H9 (cell line): Measurements from ENCODE around the gene MAPK8IP3. TPM values are rescaled to one million over a fixed set of nuclear protein-coding genes. Genes with fewer than 3 reads are reported as not detected.

ENCODE experiments used
- DNase-seq: peaks from one replicate; pipeline ENCODE4 v3.0.0-alpha.2; 2017
- H2AFZ ChIP-seq: one replicate; pipeline ENCODE4 v1.6.1; 2013; ENCODE audit warnings: mild to moderate bottlenecking, low read length, control low read depth, moderate library complexity
- H2AK5ac ChIP-seq: 2 replicates; pipeline ENCODE4 v1.6.1; 2013; ENCODE audit warnings: low read length, control low read depth, mixed read lengths; ENCODE audit not compliant: insufficient read length
- H2BK120ac ChIP-seq: one replicate; pipeline ENCODE4 v1.6.1; 2013; ENCODE audit warnings: low read depth, mild to moderate bottlenecking, low read length, control low read depth, inconsistent platforms; ENCODE audit not compliant: poor library complexity, severe bottlenecking
- H2BK12ac ChIP-seq: 2 replicates; pipeline ENCODE4 v1.6.1; 2013; ENCODE audit warnings: low read length, control low read depth, mixed read lengths, low read depth; ENCODE audit not compliant: insufficient read length
- H2BK15ac ChIP-seq: 2 replicates; pipeline ENCODE4 v1.6.1; 2013; ENCODE audit warnings: low read depth, low read length, control low read depth
- H2BK20ac ChIP-seq: one replicate; pipeline ENCODE4 v1.6.1; 2013; ENCODE audit warnings: low read depth, mild to moderate bottlenecking, low read length, control low read depth, inconsistent platforms; ENCODE audit not compliant: poor library complexity, severe bottlenecking
- H2BK5ac ChIP-seq: 2 replicates; pipeline ENCODE4 v1.6.1; 2013; ENCODE audit warnings: low read length, control low read depth, mixed read lengths; ENCODE audit not compliant: insufficient read length
- H3K14ac ChIP-seq: 2 replicates; pipeline ENCODE4 v1.6.1; 2013; ENCODE audit warnings: low read length, control low read depth; ENCODE audit not compliant: insufficient read depth
- H3K18ac ChIP-seq: 2 replicates; pipeline ENCODE4 v1.6.1; 2013; ENCODE audit warnings: low read depth, mild to moderate bottlenecking, mixed read lengths, low read length, control low read depth; ENCODE audit not compliant: insufficient read length
- H3K23ac ChIP-seq: 2 replicates; pipeline ENCODE4 v1.6.1; 2013; ENCODE audit warnings: low read length, control low read depth, mixed read lengths, low read depth; ENCODE audit not compliant: insufficient read length
- H3K23me2 ChIP-seq: 2 replicates; pipeline ENCODE4 v1.6.1; 2013; ENCODE audit warnings: low read depth, mild to moderate bottlenecking, mixed read lengths, low read length, control low read depth; ENCODE audit not compliant: insufficient read length, poor library complexity, severe bottlenecking
- H3K27ac ChIP-seq: 2 replicates; pipeline ENCODE4 v1.5.1; 2013; ENCODE audit warnings: low read length, control low read depth, mixed read lengths, low read depth; ENCODE audit not compliant: insufficient read length
- H3K27me3 ChIP-seq: 2 replicates; pipeline ENCODE4 v1.6.1; 2013; ENCODE audit warnings: low read length, control low read depth, inconsistent platforms; ENCODE audit not compliant: insufficient read depth
- H3K4ac ChIP-seq: 2 replicates; pipeline ENCODE4 v1.6.1; 2013; ENCODE audit warnings: low read depth, mild to moderate bottlenecking, control low read depth, inconsistent platforms, low read length, moderate library complexity
- H3K4me1 ChIP-seq: 2 replicates; pipeline ENCODE4 v1.6.1; 2013; ENCODE audit warnings: low read length, control low read depth, inconsistent platforms; ENCODE audit not compliant: insufficient read depth
- H3K4me2 ChIP-seq: 2 replicates; pipeline ENCODE4 v1.6.1; 2013; ENCODE audit warnings: low read length, control low read depth, mixed read lengths; ENCODE audit not compliant: insufficient read length, insufficient read depth
- H3K56ac ChIP-seq: 2 replicates; pipeline ENCODE4 v1.6.1; 2013; ENCODE audit warnings: low read depth, mild to moderate bottlenecking, mixed read lengths, low read length, control low read depth; ENCODE audit not compliant: insufficient read length
- H3K79me1 ChIP-seq: 2 replicates; pipeline ENCODE4 v1.6.1; 2013; ENCODE audit warnings: low read depth, mild to moderate bottlenecking, moderate library complexity, low read length, control low read depth, inconsistent platforms; ENCODE audit not compliant: insufficient read depth, poor library complexity, severe bottlenecking
- H3K79me2 ChIP-seq: 2 replicates; pipeline ENCODE4 v1.6.1; 2013; ENCODE audit warnings: low read length, control low read depth, inconsistent platforms; ENCODE audit not compliant: insufficient read depth
- H3K9ac ChIP-seq: 2 replicates; pipeline ENCODE4 v1.6.1; 2013; ENCODE audit warnings: low read length, control low read depth, mixed read lengths; ENCODE audit not compliant: insufficient read length; ENCODE audit errors: extremely low read depth
- H3K9me3 ChIP-seq: one replicate; pipeline ENCODE4 v1.6.1; 2013; ENCODE audit warnings: low read depth, low read length, inconsistent platforms; ENCODE audit not compliant: control insufficient read depth
- H3T11ph ChIP-seq: one replicate; pipeline ENCODE4 v1.6.1; 2013; ENCODE audit warnings: mild to moderate bottlenecking, low read length, control low read depth, inconsistent platforms
- H4K20me1 ChIP-seq: one replicate; pipeline ENCODE4 v1.6.1; 2013; ENCODE audit not compliant: control insufficient read depth, insufficient read length, insufficient read depth
- H4K5ac ChIP-seq: 2 replicates; pipeline ENCODE4 v1.6.1; 2013; ENCODE audit warnings: low read depth, mild to moderate bottlenecking, mixed read lengths, low read length, control low read depth; ENCODE audit not compliant: insufficient read length
- H4K8ac ChIP-seq: replicated peaks from 2 replicates; pipeline ENCODE4 v1.6.1; 2013; ENCODE audit warnings: low read length, control low read depth, mixed read lengths, low read depth; ENCODE audit not compliant: insufficient read length
- H4K91ac ChIP-seq: 2 replicates; pipeline ENCODE4 v1.6.1; 2013; ENCODE audit warnings: low read depth, mild to moderate bottlenecking, moderate library complexity, mixed read lengths, low read length, control low read depth; ENCODE audit not compliant: insufficient read length
- H3K27ac Mint-ChIP-seq, 3 experiments: 2 replicates in 2 of 3; 3 replicates in 1 of 3; pipeline ENCODE4 v1.8.0; 2020 to 2021; ENCODE audit warnings: mixed read lengths in 3 of 3, mild to moderate bottlenecking in 1 of 3, moderate library complexity in 1 of 3
- H3K27me3 Mint-ChIP-seq: 2 replicates; pipeline ENCODE4 v1.8.0; 2021; ENCODE audit warnings: low read depth, mild to moderate bottlenecking, moderate library complexity, mixed read lengths
- H3K36me3 Mint-ChIP-seq, 3 experiments: 2 replicates in 2 of 3; 3 replicates in 1 of 3; pipeline ENCODE4 v1.8.0; 2020 to 2021; ENCODE audit warnings: low read depth in 3 of 3, mixed read lengths in 3 of 3; ENCODE audit not compliant: insufficient read depth in 1 of 3
- H3K4me1 Mint-ChIP-seq, 2 experiments: 2 replicates each; pipeline ENCODE4 v1.8.0; 2020; ENCODE audit warnings: mixed read lengths in 2 of 2
- H3K4me3 Mint-ChIP-seq, 2 experiments: 2 replicates in 1 of 2; 3 replicates in 1 of 2; pipeline ENCODE4 v1.8.0; 2020 to 2021; ENCODE audit warnings: mild to moderate bottlenecking in 2 of 2, mixed read lengths in 2 of 2, moderate library complexity in 1 of 2
- H3K9me3 Mint-ChIP-seq, 2 experiments: 2 replicates in 1 of 2; 3 replicates in 1 of 2; pipeline ENCODE4 v1.8.0; 2020; ENCODE audit warnings: mild to moderate bottlenecking in 2 of 2, mixed read lengths in 2 of 2, moderate library complexity in 1 of 2
- CTCF ChIP-seq: fragments of 200-600 bp; sonication (generic); conservative IDR thresholded peaks from 3 replicates; pipeline ENCODE4 v1.8.0; 2021; ENCODE audit warnings: antibody characterized with exemption, mild to moderate bottlenecking
- WGBS: extraction: QIAGEN DNeasy Blood & Tissue Kit; methylation state at CpG from one replicate; pipeline ENCODE4 v1.1.7; 2013; ENCODE audit warnings: missing lambda C conversion rate, low lambda C conversion rate, mixed read lengths; ENCODE audit not compliant: insufficient read length; ENCODE audit errors: extremely low coverage; 5-methylcytosine and 5-hydroxymethylcytosine counted together
- total RNA-seq: library from RNA; stranded (reverse); gene quantifications from 2 replicates; pipeline ENCODE4 v1.2.1, GENCODE V29; 2021

Gene MAPK8IP3
- total RNA-seq, 1 experiment from 2014 or later = 51.3 TPM

- TF ChIP-seq CTCF = no peak
Observed at GRCh38 chr16:1656808-1657617, 49.0 kb upstream of the MAPK8IP3 start.

More at GRCh38 chr16:1656808-1657617, 49.0 kb upstream of the MAPK8IP3 start:
- H3K56ac ChIP-seq = no peak overlapping the region
- no peaks in the 10 kb centered on the region for H4K20me1 ChIP-seq
- no peak overlapping the region for H4K8ac ChIP-seq
- no CpG with 5 or more reads among the region's 24 CpGs for WGBS
- H2BK12ac ChIP-seq = no peak overlapping the region
- no peak overlapping the region for H2AFZ ChIP-seq
- H3K79me2 ChIP-seq = no peaks in the 10 kb centered on the region
- no peak overlapping the region for H3K14ac ChIP-seq
- no peaks in the 10 kb centered on the region for H3K27me3 ChIP-seq
- H3K36me3 Mint-ChIP-seq = peaks cover 16 to 70% (median 58%) of the 10 kb centered on the region in 3 experiments; a peak in 6 of 7 replicates
- no peaks in the 10 kb centered on the region for H3K4me1 Mint-ChIP-seq
- H3T11ph ChIP-seq = no peak overlapping the region
- H3K27ac ChIP-seq = no peak overlapping the region
- no peak overlapping the region for H3K9ac ChIP-seq
- no peak overlapping the region for H3K27ac Mint-ChIP-seq
- H3K4me2 ChIP-seq = no peak overlapping the region
- H2BK20ac ChIP-seq = no peak overlapping the region
- no peak overlapping the region for H3K18ac ChIP-seq
- H3K9me3 Mint-ChIP-seq = no peaks in the 10 kb centered on the region
- H3K4me3 Mint-ChIP-seq = no peak overlapping the region
- DNase-seq = no peak
- no peak overlapping the region for H2AK5ac ChIP-seq
- H3K23me2 ChIP-seq = peaks cover 4% of the 10 kb centered on the region
- peaks cover 1% of the 10 kb centered on the region; the same call in 1 of the 2 replicates for H3K27me3 Mint-ChIP-seq
- H3K4ac ChIP-seq = no peak overlapping the region
- no peak overlapping the region for H4K91ac ChIP-seq
- no peak overlapping the region for H2BK15ac ChIP-seq
- no peak overlapping the region for H2BK120ac ChIP-seq
- no peak overlapping the region for H4K5ac ChIP-seq
- H3K9me3 ChIP-seq = no peaks in the 10 kb centered on the region
- H3K4me1 ChIP-seq = no peaks in the 10 kb centered on the region
- no peaks in the 10 kb centered on the region for H3K79me1 ChIP-seq
- H3K23ac ChIP-seq = no peak overlapping the region
- H2BK5ac ChIP-seq = no peak overlapping the region
